Right lobe of liver (tissue), 4 donors: Measurements from ENCODE around the gene SH2D3A.

ENCODE experiments used
- POLR2A ChIP-seq: fragments of 450-650 bp; IDR thresholded peaks from one replicate; pipeline ENCODE4 v1.6.1; 2017; ENCODE audit warnings: antibody characterized with exemption, mild to moderate bottlenecking
- TF ChIP-seq, protein P1 (sequence below), 4 donors: fragments of 200-600 bp in 3 of 4; fragments of 450-650 bp in 1 of 4; IDR thresholded peaks; one replicate each; pipeline versions ENCODE4 v1.5.1 to v1.8.0; 2016 to 2022; ENCODE audit warnings: antibody characterized with exemption in 4 of 4, mild to moderate bottlenecking in 2 of 4
- donor health status: DM: no; HTN: no; CAD: no.
- donor health status: DM: no; HTN: no; CAD: no.
- donor health status: DM: no; HTN: yes; CAD: no.

DNA sequence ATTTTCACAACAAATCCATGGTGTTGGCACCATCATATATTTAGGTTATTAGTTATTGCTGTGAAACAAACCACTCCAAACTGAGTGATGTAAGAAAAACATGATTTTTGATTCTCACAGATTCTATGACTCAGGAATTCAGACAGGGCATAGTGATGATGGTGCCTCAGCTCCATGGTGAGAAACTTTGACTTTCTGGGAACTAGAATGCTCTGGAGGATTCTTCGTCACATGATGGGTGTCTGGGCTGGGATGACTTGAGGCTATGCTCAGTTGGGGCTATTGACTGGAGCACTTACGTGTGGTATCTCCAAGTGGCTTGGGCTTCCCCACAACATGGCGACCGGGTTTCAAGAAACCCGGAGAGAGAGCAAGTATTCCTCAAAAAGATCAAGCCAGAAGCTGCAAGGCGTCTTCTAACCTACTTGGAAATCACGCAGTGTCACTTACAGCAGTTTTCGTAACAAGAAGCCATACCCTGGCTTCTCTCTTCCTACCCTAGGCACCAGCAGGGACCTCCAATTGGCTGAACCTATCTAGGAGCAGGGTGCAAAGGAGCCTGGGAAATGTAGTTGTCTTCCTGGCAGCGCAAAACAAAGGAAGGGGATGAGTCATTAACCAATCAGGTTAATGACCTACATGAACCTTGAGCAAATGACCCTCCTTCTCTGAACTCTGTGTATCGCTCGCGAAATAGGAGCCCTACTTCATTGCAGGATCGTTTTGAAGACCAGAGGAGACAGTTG, 27.6 kb upstream of the SH2D3A start:
- no peak for TF ChIP-seq POLR2A
- TF ChIP-seq, protein P1, sequence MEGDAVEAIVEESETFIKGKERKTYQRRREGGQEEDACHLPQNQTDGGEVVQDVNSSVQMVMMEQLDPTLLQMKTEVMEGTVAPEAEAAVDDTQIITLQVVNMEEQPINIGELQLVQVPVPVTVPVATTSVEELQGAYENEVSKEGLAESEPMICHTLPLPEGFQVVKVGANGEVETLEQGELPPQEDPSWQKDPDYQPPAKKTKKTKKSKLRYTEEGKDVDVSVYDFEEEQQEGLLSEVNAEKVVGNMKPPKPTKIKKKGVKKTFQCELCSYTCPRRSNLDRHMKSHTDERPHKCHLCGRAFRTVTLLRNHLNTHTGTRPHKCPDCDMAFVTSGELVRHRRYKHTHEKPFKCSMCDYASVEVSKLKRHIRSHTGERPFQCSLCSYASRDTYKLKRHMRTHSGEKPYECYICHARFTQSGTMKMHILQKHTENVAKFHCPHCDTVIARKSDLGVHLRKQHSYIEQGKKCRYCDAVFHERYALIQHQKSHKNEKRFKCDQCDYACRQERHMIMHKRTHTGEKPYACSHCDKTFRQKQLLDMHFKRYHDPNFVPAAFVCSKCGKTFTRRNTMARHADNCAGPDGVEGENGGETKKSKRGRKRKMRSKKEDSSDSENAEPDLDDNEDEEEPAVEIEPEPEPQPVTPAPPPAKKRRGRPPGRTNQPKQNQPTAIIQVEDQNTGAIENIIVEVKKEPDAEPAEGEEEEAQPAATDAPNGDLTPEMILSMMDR (IDR thresholded peaks at IDR 0.05): no peak
